IPS-20b (cell line): Measurements from ENCODE around the gene SPAG17.

Experiments used
- H3K27ac ChIP-seq: one replicate; pipeline ENCODE4 v1.5.1; 2013; ENCODE audit warnings: low read length
- H3K27me3 ChIP-seq: 2 replicates; pipeline ENCODE4 v1.6.1; 2013; ENCODE audit warnings: mild to moderate bottlenecking, low read length, inconsistent platforms; ENCODE audit not compliant: insufficient read depth
- H3K36me3 ChIP-seq: 2 replicates; pipeline ENCODE4 v1.6.1; 2013; ENCODE audit warnings: low read depth, mild to moderate bottlenecking, inconsistent platforms, low read length, moderate library complexity; ENCODE audit not compliant: insufficient read depth
- H3K4me1 ChIP-seq: 2 replicates; pipeline ENCODE4 v1.6.1; 2013; ENCODE audit warnings: mild to moderate bottlenecking, control low read depth, inconsistent platforms, low read length, moderate library complexity; ENCODE audit not compliant: insufficient read depth
- H3K4me3 ChIP-seq: 2 replicates; pipeline ENCODE4 v1.5.1; 2013; ENCODE audit warnings: mild to moderate bottlenecking, low read length, inconsistent platforms
- H3K9ac ChIP-seq: 2 replicates; pipeline ENCODE4 v1.6.1; 2013; ENCODE audit warnings: low read depth, mild to moderate bottlenecking, inconsistent platforms, low read length, moderate library complexity
- H3K9me3 ChIP-seq: 2 replicates; pipeline ENCODE4 v1.6.1; 2013; ENCODE audit warnings: mild to moderate bottlenecking, low read depth, low read length, inconsistent platforms; ENCODE audit not compliant: insufficient read depth

SPAG17 gene

DNA sequence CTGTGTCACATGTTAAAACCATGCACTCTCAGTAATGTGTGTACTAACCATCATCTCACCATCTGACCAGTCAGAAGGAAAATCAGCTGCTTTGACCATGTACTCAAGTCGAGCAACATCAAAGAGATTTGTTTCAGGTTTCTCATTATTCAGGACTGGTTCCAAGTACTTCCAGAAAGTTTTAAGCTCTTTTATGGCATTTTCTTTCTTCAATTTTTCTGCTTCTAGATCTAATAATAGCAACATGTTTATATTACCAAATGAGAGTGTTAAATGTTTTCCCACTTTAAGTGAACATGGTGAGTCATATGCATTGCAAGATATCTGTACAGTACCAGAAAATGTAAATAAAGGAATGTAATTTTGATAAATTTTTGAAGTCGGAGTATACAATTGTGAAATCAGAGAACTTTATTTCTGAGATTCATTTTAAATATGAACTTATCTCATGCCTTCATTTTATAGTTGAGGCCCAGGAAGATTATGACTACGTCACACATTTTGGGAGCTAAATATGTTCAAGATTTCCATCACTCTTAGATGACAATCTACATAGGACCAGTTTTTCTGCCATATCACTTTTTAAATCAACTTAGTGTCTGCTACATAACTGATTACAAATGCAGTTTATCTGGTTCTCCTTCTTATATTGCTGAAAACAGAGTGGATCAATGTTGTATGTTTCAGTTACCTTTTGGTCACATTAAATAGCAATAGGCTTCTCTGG, 87.2 kb downstream of the SPAG17 start:
- Histone ChIP-seq H3K27me3 (no peaks in the 10 kb centered on the region), H3K4me3 (no peak overlapping the region), H3K27ac (no peak overlapping the region), H3K4me1 (no peaks in the 10 kb centered on the region), H3K36me3 (no peaks in the 10 kb centered on the region), H3K9me3 (no peaks in the 10 kb centered on the region), H3K9ac (no peak overlapping the region)

DNA sequence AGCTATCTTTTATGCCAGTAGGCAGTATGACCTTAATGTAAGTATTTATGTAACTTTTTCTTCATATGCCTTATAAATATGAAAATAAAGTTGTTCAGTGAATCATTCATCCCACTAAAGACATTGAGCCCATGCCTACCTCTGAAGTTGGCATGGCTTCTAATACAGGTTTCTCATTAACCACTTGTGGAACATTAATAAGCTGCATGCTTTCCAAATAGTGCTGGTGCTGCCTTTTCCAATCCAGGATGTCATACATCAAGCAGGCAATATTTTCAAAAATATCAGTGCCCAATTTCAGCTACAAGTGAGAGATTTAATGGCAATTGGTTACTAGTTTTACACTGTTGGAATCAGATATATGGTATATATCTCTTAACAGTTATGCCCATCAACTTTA, 92.0 kb downstream of the SPAG17 start:
- H3K27ac ChIP-seq: no peak overlapping the region
- no peaks in the 10 kb centered on the region for H3K9me3 ChIP-seq
- no peaks in the 10 kb centered on the region for H3K27me3 ChIP-seq
- H3K4me1 ChIP-seq: no peaks in the 10 kb centered on the region
- no peaks in the 10 kb centered on the region for H3K36me3 ChIP-seq
- H3K9ac ChIP-seq: no peak overlapping the region
- no peak overlapping the region for H3K4me3 ChIP-seq

DNA sequence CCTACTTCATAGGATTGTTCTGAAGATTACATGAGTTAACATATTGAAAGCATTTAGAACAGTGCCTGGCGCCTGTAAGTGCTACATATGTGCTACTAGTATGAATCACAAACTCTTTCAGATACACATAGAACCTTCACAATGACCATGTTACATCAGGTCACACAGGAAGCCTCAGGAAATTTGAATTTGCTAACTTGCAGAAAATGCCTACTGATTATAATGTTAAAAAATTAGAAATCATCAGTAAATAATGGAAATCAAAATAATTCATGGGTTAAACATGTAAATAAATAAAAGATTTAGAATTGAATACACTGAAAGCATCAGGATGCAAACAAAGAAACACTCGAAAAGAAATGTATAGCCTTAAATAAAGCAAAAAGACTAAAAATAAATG, 94.9 kb downstream of the SPAG17 start:
- no peak overlapping the region for H3K9ac ChIP-seq
- H3K9me3 ChIP-seq: no peaks in the 10 kb centered on the region
- no peak overlapping the region for H3K4me3 ChIP-seq
- H3K27ac ChIP-seq: no peak overlapping the region
- H3K4me1 ChIP-seq: no peaks in the 10 kb centered on the region
- no peaks in the 10 kb centered on the region for H3K36me3 ChIP-seq
- H3K27me3 ChIP-seq: no peaks in the 10 kb centered on the region

DNA sequence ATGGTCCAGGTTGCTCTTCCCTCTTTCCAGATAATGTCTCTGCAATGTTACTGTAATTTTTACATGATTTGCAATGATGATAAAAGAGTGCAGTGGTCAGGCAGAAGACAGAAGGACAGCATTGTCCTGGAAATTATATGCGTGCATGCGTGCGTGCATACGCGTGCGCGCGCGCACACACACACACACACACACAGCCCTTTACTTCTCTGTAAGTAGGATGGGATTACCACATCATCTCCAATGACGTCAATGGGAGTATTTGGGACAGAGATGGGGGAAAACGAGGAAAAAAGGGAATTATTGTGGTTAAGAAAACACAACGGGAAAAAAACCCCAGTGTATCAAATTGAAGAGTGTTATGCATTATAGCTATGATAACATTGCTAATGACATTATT, 99.7 kb downstream of the SPAG17 start:
- Histone ChIP-seq H3K4me1 (peaks cover 3% of the 10 kb centered on the region; the same call in 1 of the 2 replicates), H3K27me3 (no peaks in the 10 kb centered on the region), H3K9ac (no peak overlapping the region), H3K27ac (no peak overlapping the region), H3K36me3 (no peaks in the 10 kb centered on the region), H3K9me3 (no peaks in the 10 kb centered on the region), H3K4me3 (no peak overlapping the region)

DNA sequence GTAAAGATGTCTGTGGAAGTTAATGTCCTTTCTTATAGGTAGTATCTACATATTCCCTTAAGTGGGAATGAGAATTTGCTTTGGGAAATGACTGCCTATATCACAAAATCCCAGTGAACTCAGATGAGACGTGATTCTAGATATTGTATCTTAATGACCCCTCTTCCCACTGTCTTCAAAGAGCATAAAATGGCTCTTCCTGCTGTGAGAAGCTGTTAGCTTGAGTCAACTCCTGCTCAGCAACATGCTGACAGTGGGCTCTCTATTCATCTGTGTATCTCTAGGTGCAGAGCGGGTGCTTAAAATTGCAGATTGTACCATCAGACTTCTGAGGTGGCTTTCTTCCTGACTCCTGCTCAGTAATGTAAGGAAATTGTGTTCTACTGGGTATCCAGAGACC, 100.6 kb downstream of the SPAG17 start:
- Histone ChIP-seq H3K9ac (no peak overlapping the region), H3K27me3 (no peaks in the 10 kb centered on the region), H3K36me3 (no peaks in the 10 kb centered on the region), H3K4me3 (no peak overlapping the region), H3K9me3 (no peaks in the 10 kb centered on the region), H3K4me1 (peaks cover 3% of the 10 kb centered on the region; the same call in 1 of the 2 replicates), H3K27ac (no peak overlapping the region)

DNA sequence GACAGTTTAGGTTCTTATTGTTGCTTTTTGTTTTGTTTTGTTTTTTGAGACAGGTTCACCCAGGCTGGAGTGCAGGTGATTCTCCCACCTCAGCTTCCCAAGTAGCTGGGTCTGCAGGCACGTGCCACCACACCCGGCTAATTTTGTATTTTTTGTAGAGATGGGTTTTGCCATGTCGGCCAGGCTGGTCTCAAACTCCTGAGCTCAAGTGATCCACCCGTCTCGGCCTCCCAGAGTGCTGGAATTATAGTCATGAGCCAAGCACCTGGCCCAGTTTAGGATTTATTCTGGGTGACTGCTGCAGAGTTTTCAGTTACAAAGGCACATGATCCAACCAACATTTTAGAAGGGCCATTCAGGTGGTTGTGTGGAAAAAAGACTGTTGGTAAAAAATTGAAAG, 102.0 kb downstream of the SPAG17 start:
- Histone ChIP-seq H3K27me3 (no peaks in the 10 kb centered on the region), H3K36me3 (no peaks in the 10 kb centered on the region), H3K9me3 (no peaks in the 10 kb centered on the region), H3K4me1 (peaks cover 4% of the 10 kb centered on the region; the same call in 1 of the 2 replicates), H3K9ac (no peak overlapping the region), H3K4me3 (no peak overlapping the region), H3K27ac (no peak overlapping the region)

DNA sequence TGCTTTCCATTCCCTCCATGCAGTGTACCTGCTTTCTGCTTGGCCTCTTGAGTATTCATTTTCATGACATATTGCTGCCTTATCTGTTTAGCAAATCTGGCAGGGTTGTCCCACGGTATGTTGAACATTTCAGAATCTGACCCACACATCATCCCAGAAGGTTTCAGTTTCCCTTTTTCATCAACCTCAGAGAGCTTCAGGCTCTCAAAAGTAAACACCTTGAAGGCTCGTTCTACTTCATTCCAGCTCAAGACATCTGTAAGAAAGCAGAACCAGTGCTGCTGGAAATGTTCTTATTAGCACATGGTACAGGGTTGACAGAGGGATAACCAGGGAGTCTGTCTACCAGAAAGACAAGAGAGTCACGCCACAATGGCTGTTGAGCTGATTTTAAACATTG, 103.6 kb downstream of the SPAG17 start:
- Histone ChIP-seq H3K9ac (no peak overlapping the region), H3K4me1 (peaks cover 16% of the 10 kb centered on the region; the same call in 1 of the 2 replicates), H3K27ac (no peak overlapping the region), H3K36me3 (no peaks in the 10 kb centered on the region), H3K27me3 (no peaks in the 10 kb centered on the region), H3K4me3 (no peak overlapping the region), H3K9me3 (no peaks in the 10 kb centered on the region)

DNA sequence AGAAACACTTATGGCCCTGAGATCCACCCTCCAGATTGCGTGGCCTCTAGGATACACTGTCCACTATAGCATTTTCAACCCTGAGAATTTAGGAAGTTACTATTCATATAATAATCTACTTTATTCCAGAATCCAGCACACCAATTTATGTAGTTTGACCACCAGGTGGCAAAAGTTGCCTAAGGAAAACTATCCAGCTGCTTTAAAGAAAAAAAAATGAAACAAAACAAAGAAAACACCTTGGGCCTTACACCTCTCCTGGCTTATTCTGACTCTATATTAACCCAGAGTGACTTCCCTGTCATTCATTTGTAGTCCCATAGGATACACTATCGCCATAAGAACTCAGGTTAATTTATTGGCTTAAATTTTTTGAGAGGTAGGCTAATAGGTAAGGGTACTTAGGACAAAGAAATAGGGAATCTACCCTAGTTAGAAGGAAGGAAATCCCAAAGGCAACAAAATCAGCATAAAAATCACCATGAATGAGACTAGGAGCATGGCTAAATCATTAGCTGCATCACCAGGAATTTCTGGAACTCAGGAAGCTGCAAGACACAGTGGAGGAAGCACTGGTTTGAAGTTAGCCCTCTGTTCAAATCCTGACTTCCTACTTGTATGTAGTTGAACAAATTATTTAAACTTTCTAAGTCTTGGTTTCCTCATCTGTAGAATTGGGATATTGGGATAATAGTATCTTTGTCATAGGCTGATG, 107.5 kb downstream of the SPAG17 start:
- no peaks in the 10 kb centered on the region for H3K9me3 ChIP-seq
- no peaks in the 10 kb centered on the region for H3K36me3 ChIP-seq
- peak overlapping the region; percentile 6; the same call in 1 of the 2 replicates for H3K9ac ChIP-seq
- no peak overlapping the region for H3K27ac ChIP-seq
- H3K4me1 ChIP-seq: peaks cover 24% of the 10 kb centered on the region
- H3K27me3 ChIP-seq: no peaks in the 10 kb centered on the region
- no peak overlapping the region; the same call in 1 of the 2 replicates for H3K4me3 ChIP-seq

DNA sequence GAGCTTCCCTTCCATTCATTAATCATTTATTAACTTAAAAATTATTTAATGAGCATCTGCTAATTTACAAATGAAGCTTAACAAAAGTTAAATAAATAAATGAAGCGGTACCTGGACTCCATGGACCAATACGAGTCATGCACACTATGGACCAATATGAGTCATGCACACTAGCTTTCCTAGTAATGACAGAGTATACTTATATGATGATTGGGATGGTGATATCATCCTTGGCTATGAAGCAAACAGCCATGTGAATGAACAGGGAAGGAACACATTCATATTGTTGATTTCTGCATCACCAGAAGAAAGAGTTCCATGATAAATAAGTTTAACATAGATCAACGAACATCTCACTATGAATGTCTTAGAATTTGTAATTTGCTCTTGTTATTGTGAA, 109.9 kb downstream of the SPAG17 start:
- no peaks in the 10 kb centered on the region for H3K9me3 ChIP-seq
- H3K4me1 ChIP-seq: peaks cover 24% of the 10 kb centered on the region
- no peaks in the 10 kb centered on the region for H3K27me3 ChIP-seq
- H3K36me3 ChIP-seq: no peaks in the 10 kb centered on the region
- H3K4me3 ChIP-seq: no peak overlapping the region
- no peak overlapping the region for H3K9ac ChIP-seq
- no peak overlapping the region for H3K27ac ChIP-seq

DNA sequence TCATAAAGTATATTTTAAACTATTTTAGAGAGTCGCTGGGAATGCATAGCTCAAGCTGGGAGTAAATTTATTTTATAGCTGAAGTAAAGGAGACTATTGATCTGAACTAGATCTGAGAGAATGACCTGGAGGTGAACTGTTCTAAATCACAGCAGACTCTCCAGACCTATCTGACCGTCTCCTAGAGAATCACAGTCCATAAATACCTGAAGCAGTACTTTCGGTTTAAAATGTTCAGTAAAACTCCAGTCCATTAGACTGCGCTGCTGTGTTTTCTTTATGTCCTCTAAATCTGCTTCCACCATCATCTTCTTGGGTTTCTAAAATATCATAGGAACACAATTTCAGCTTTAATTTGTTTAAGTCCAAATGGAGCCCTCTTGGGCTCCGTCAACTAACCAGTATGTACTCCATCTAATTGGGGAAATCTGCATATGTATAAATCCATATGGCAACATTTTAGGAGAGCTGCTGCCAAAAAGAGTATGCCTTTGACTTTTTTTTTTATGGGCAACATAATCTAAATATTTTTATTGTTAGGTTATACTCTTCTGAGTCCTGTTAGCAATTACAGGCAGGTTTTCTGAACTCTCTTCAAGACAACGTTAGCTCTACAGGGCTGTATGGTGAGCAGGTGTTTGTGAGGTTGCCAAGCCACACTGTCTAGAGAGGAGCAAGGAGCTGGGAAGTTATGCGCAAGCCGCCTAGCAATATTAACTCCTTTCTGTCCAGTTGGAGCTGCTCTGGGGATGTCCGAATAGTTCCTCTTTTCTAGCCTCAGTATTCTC, 111.2 kb downstream of the SPAG17 start:
- Histone ChIP-seq H3K36me3 (no peaks in the 10 kb centered on the region), H3K27ac (no peak overlapping the region), H3K4me1 (peaks cover 24% of the 10 kb centered on the region), H3K4me3 (no peak overlapping the region), H3K9ac (no peak overlapping the region), H3K9me3 (no peaks in the 10 kb centered on the region), H3K27me3 (no peaks in the 10 kb centered on the region)

DNA sequence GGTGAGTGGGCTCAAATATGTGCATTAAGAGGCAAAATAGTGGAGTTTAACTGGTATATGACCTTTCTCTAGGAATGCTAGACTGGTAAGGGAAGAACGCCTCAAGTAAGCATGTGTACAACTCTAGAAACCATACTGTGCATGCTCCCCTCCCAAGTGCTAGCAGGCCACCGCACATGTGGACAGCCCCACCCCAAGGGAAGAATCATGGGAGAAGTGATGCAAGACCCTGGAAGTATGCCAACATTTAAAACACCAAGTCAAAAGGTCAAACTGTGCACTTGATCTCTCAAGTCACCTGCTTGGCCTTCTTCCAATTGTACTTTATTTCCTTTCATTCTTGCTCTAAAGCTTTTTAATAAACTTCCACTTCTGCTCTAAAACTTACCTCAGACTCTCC, 135.0 kb downstream of the SPAG17 start:
- no peaks in the 10 kb centered on the region for H3K4me1 ChIP-seq
- no peaks in the 10 kb centered on the region for H3K36me3 ChIP-seq
- H3K27me3 ChIP-seq: no peaks in the 10 kb centered on the region
- no peak overlapping the region for H3K27ac ChIP-seq
- no peaks in the 10 kb centered on the region for H3K9me3 ChIP-seq
- H3K9ac ChIP-seq: no peak overlapping the region
- no peak overlapping the region for H3K4me3 ChIP-seq
